Midbrain (tissue), 1 donor: ENCODE results near the gene CFAP100.

Experiments used
- DNase-seq: peaks from one replicate; lab custom pipeline; 2025; lab: John Stamatoyannopoulos, UW

The CFAP100 gene

DNA sequence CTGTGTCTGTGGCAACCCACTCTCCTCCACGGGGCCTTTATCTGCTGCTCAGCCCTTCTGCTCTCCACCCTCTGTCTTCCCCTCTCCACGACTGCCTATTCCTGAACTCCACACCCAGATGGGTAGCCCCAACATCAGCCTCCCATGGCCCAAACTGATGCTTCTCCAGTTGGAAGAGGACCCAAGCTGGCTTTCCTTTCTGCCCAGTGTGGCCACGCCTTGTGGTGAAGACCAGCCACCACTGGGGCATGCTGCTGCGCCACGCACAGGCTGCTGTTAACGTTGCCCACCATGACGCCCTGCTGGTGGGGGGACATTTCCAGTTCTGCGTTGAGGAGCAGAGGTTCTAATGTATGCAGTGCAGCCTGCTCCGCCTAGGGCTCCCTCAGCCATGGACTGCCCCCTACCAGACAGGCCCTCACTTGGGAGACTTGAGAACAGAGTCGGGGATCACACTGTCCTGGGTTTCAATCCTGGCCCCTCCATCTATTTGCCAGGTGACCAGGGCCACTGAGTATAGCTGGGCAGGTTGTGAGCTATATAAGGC, 26.9 kb downstream of the CFAP100 start:
- DNase-seq = no peak

DNA sequence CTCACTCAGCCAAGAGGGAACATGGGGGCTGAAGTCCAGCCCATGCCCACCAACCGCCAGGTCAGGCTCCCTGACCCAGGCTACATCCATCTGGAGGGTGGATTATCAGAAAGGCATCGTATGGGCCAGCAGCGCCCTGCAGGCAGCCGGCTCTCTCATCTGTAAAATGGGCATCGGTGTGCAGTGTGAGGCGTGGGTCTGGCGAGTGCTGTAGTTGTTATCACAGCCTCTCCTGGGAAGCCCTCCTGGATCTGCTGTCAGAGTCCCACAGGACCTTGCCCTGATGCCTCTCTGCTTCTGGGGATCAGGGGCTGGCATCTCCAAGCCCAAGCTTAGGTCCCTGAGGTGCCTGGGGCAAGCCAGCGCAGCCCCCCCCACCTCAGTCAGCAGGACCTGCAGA, 27.4 kb downstream of the CFAP100 start:
- no peak for DNase-seq

GRCh38 chr3:126422571-126423091, 27.9 kb downstream of the CFAP100 start:
- no peak for DNase-seq

GRCh38 chr3:126423191-126424038, 28.7 kb downstream of the CFAP100 start:
- no peak for DNase-seq

GRCh38 chr3:126424039-126424717, 29.5 kb downstream of the CFAP100 start:
- no peak for DNase-seq

- DNase-seq = no peak
These were observed 30.0 kb downstream of the CFAP100 start for GRCh38 chr3:126424751-126425150.

DNA sequence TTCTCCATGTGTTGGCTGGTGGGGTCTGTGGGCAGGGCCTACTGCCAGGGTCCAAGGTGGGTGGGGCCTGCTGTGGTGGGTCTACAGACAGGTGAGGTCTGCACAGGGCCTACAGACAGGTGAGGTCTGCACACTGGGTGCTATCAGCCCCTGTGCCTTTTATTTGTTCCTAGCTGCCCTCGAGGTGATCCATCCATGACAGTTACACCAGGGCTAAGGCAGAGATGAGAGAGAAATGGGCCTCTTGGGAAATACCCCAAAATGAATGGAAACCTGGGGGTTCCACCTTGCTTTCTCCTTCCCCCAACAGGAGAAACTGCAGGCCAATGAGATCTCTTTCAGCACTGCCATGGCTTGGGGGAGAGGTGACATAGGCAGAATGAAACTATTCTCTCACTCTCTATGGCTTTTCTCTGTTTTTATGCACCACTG, 36.4 kb downstream of the CFAP100 start:
- no peak for DNase-seq

DNA sequence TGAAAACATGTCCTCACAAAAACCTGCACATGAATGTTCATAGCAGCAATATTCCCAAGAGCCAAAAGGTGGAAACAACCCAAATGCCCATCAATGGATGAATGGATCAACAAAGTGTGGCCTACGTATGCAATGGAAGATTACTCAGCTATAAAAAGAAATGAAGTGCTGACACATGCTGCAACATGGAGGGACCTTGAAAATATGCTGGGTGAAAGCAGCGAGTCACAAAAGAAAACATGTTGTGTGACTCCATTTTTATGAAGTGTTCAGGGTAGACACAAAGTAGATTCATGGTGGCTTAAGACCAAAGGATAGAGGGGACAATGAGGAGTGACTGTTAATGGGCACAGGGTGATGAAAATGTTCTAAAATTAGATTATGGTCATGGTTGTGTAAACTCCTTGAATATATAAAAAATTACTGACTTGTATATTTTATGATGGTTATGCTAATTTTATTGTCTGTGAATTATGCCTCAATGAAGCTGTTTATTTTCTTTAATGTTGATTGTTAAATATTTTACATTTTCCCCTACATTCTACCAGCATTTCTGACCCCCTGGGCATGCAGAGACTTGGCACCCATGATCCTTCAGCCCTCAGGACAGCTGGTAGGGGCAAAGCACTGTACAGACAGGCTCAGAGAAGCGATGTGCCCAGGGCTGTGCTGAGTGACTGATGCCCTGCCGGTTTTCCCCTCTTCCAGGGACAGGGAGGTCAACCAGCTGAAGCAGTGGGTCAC, 37.8 kb downstream of the CFAP100 start:
- DNase-seq = no peak

DNA sequence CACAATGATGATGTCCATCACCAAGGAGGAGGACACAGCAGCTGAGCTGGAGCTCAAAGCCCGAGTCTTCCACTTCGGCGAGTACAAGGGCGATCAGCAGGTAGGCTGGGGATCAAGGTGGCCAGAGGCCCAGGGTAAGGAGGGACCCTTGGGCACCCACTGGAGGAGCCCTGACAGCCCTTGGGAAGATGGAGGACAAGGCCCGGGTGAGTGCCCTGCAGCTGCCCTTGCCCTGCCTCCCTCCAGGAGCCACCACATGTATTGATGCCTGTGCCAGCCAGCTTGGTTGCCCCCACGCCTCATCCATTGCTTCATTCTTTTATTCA, 38.4 kb downstream of the CFAP100 start:
- no peak for DNase-seq

DNA sequence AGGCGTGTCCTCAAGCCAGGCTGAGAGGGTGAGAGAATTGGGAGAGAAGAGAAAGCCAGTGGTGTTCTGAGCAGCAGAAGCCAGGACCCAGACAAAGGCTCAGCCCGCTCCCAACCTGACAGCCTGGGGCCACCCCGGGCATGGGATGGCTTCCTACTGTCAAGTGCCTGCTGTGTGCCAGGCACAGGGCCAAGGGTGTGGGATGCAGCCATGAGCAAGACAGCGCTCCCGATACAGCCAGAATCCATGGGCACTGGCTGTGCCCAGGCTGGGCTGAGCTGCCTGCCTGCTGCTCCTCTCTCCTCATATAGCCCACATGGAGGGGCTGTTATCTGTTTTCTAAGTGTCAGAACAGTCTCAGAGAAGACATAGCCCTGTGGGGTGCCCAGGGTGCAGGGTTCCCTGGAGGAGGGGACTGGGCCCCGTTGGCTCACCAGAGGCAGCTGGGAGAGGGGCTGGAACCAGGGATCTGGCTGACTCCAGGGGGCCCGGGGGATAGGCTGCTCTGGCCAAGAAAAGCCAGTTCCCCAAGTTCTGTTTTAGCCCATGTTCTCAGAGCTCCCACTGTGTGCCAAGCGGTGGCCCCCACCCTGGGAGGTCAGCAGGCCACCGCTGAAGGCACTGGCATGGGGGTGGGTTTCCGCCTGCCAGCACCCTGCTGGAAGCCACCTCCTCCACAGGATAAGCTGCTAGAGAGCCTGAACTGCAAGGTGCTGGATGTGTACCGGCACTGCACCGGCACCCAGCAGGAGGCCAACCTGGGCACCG, 39.0 kb downstream of the CFAP100 start:
- DNase-seq = no peak

- no peak for DNase-seq
These were observed 39.5 kb downstream of the CFAP100 start for GRCh38 chr3:126434264-126434590.

DNA sequence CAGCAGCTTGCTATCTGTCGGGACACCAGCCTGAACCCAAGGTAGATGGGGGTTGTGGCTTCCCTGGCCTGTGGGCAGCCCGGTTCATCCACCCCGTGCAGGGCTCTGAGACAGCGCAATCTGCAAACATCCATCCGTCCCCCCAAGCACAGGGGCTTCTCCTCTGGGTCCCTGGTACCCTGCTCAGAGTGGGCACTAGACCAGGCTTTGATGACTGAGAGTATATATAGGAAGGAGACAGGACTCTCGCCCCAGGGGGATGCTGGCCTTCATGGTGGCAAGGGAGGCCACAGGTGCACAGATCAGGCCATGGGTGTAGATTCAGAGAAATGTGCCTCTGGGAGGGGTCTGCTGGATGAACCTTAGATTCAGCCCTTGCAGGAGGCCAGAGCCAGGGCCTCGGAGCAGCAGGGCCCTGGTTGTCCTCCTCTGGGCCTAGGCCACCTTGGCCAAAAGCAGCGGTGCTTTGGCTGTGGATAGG, 40.3 kb downstream of the CFAP100 start:
- DNase-seq = no peak

- DNase-seq = no peak
These were observed 41.0 kb downstream of the CFAP100 start for GRCh38 chr3:126435456-126436315.

DNA sequence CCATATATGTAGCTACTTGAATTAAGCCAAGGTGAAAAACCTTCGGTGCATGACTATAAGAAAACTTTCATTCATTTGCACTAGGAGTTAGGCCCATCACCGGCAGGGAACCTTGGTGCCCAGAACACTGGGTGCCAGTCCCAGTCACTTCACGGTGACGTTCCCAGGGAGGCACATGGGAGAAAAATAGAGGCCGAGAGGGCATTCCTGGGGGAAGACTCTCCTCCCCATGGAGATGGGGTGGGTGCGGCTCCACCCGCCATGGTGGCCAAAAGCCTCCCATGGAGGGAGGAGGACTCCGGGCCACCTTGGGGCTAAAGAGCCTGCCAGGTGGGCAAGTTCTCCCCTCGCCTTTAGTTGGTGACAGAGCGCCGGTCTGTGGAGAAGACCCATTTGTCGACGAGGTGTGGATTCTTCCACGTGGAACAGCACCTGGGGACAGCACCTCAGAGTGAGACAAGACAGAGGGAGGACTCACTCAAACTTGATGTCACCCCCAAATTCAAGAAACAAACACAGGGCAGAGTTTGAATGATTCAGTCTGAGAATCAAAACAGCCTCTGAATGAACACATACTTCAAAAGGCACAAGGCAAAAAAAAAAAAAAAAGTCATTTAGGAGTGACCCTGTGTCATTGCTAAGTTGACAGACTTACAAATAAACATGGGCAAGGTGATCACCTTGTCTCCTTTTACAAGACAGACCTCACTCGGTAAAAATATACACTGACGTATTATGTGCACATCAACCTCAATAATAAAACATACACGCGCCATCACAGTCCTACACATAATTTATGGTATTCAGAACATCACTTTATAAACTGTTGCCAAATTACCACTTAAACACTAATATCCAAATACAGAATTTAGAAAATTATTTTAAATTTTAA, 42.4 kb downstream of the CFAP100 start:
- no peak for DNase-seq

GRCh38 chr3:126438186-126438585, 43.5 kb downstream of the CFAP100 start:
- DNase-seq = no peak

GRCh38 chr3:126438746-126439145, 44.0 kb downstream of the CFAP100 start:
- DNase-seq = no peak

DNA sequence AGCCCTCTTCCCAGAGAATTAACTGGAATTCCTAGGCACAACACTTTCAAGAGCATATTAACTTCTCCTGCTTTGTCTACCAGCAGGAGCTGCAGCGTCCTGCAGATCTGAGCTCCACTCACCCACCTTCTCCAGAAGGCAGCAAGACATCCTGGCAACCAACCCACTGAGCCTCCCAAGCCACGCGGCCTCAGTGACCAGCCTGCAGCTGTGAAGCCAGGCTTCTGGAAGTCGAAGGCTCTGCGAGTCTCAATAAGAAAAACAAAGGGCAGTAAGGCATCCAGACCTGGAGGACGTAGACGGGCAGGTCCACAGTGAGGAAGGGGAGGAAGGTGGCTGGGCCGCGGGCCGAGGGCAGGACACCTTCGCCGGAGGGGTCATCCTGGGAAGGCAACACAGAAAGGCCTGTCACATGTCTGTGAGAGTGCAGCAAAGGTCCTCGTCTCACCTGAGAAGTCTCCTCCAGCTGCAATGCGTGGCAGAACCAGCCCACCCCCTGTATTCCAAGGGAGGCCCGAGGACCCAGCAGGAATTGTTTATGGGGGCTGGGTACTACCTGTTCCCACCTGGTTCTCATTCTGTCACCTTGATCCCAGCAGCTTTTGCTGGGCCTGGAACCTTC, 44.7 kb downstream of the CFAP100 start:
- DNase-seq = no peak

DNA sequence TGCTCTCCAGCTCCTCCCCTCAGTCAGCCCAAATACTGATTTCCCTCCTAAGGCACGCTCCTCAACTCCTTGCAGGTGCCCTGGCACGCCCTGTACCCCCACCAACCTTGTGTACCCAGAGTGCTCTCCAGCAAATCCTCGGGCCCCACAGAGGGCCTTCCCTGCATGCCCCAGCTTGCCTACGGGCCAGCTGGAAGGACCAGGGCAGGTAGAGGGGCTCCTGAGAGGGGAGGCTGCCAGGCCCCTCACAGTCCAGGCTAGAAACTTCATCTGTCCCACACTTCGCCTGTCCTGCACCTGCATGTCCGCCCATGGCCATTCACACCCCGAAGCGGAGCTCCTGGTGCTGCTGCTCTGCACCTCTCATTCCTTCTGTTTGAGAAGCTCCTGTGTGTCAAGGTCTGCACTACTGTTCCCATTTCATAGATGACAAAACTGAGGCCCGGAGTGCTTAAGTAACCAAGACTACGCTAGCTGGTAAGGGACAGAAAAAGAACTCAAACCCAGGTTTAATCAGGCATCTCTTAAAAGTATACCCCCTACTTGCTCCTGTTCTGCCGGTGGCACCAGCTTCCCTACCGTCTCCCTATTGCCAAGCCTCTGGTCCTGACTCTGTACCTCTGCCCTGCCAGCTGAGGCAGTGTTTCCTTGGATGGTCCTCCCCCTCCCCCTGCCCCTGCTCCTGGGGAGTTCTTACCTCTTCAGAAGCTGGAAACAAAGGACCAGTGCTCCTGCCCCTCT, 45.4 kb downstream of the CFAP100 start:
- DNase-seq = no peak

GRCh38 chr3:126440709-126440995, 45.9 kb downstream of the CFAP100 start:
- DNase-seq = no peak
